WTC11 (cell line): ENCODE data around the gene MSH3. TPM values are rescaled to one million over a fixed set of nuclear protein-coding genes. Genes with fewer than 3 reads are reported as not detected.

ENCODE experiments used
- ATAC-seq: fragments of 200-7000 bp; cut with Tn5 transposase; 2 replicates; pipeline ENCODE4 v1.10.0; 2021; ENCODE audit warnings: mild to moderate bottlenecking, moderate library complexity
- CTCF ChIA-PET: fragments of 300-600 bp; sonication (Branson Sonifier 250); formaldehyde crosslinking; loops from one replicate; lab custom pipeline; 2021; ENCODE audit warnings: antibody characterized with exemption; lab: Charles Lee
- POLR2A ChIA-PET: fragments of 350-600 bp; sonication (Branson Sonifier 250); formaldehyde crosslinking; loops from one replicate; lab custom pipeline; 2021; ENCODE audit warnings: antibody characterized with exemption; lab: Charles Lee
- DNase-seq: peaks from one replicate; pipeline ENCODE4 v3.0.0; 2021; ENCODE audit warnings: low spot score
- H3K27ac Mint-ChIP-seq: 2 replicates; pipeline ENCODE4 v1.8.0; 2021; ENCODE audit warnings: mixed read lengths
- H3K27me3 Mint-ChIP-seq: 2 replicates; pipeline ENCODE4 v1.8.0; 2021; ENCODE audit warnings: low read depth, mild to moderate bottlenecking, moderate library complexity, mixed read lengths
- H3K36me3 Mint-ChIP-seq: 2 replicates; pipeline ENCODE4 v1.8.0; 2021; ENCODE audit warnings: mixed read lengths
- H3K4me1 Mint-ChIP-seq: 2 replicates; pipeline ENCODE4 v1.8.0; 2022; ENCODE audit warnings: mixed read lengths
- H3K4me3 Mint-ChIP-seq: 2 replicates; pipeline ENCODE4 v1.8.0; 2021; ENCODE audit warnings: mild to moderate bottlenecking, moderate library complexity, mixed read lengths
- H3K9me3 Mint-ChIP-seq: 2 replicates; pipeline ENCODE4 v1.8.0; 2021; ENCODE audit warnings: mixed read lengths
- CBFB ChIP-seq: sonication (generic); formaldehyde crosslinking; IDR thresholded peaks from 2 replicates; pipeline ENCODE4 v1.8.1; 2022; ENCODE audit warnings: mild to moderate bottlenecking, low read depth, missing genetic modification reagents
- CREB1 ChIP-seq: sonication (generic); formaldehyde crosslinking; IDR thresholded peaks from 2 replicates; pipeline ENCODE4 v1.8.0; 2023; ENCODE audit warnings: mild to moderate bottlenecking, missing genetic modification reagents
- ESRRA ChIP-seq: sonication (generic); formaldehyde crosslinking; IDR thresholded peaks from 2 replicates; pipeline ENCODE4 v1.8.1; 2022; ENCODE audit warnings: mild to moderate bottlenecking, missing genetic modification reagents, borderline replicate concordance
- FOXP1 ChIP-seq: sonication (generic); formaldehyde crosslinking; IDR thresholded peaks from 2 replicates; pipeline ENCODE4 v1.8.0; 2022; ENCODE audit warnings: missing genetic modification reagents, mild to moderate bottlenecking, moderate library complexity, borderline replicate concordance
- IRF2 ChIP-seq: sonication (generic); formaldehyde crosslinking; IDR thresholded peaks from 2 replicates; pipeline ENCODE4 v1.8.0; 2022; ENCODE audit warnings: low read depth, missing genetic modification reagents, borderline replicate concordance
- KAT7 ChIP-seq: sonication (generic); formaldehyde crosslinking; IDR thresholded peaks from 2 replicates; pipeline ENCODE4 v1.8.1; 2023; ENCODE audit warnings: missing genetic modification reagents, mild to moderate bottlenecking, borderline replicate concordance
- NFE2L1 ChIP-seq: sonication (generic); formaldehyde crosslinking; IDR thresholded peaks from 2 replicates; pipeline ENCODE4 v1.8.1; 2023; ENCODE audit warnings: missing genetic modification reagents
- NR1H2 ChIP-seq: sonication (generic); formaldehyde crosslinking; IDR thresholded peaks from 2 replicates; pipeline ENCODE4 v1.9.0; 2021; ENCODE audit warnings: mild to moderate bottlenecking, moderate library complexity, missing genetic modification reagents
- SOX15 ChIP-seq: fragments of 250-450 bp; sonication (Bioruptor Pico); IDR thresholded peaks from 2 replicates; pipeline ENCODE4 v1.9.0; 2021; ENCODE audit warnings: mild to moderate bottlenecking
- TCF7 ChIP-seq: sonication (generic); formaldehyde crosslinking; IDR thresholded peaks from 2 replicates; pipeline ENCODE4 v1.8.0; 2022; ENCODE audit warnings: mild to moderate bottlenecking, low read depth, missing genetic modification reagents, moderate library complexity
- TEAD1 ChIP-seq: sonication (generic); formaldehyde crosslinking; IDR thresholded peaks from 2 replicates; pipeline ENCODE4 v1.8.0; 2022; ENCODE audit warnings: mild to moderate bottlenecking, missing genetic modification reagents
- ZBTB21 ChIP-seq: sonication (generic); formaldehyde crosslinking; IDR thresholded peaks from 2 replicates; pipeline ENCODE4 v1.8.1; 2023; ENCODE audit warnings: mild to moderate bottlenecking, missing genetic modification reagents, borderline replicate concordance
- ZNF138 ChIP-seq: sonication (generic); formaldehyde crosslinking; conservative IDR thresholded peaks from 2 replicates; pipeline ENCODE4 v1.8.1; 2022; ENCODE audit warnings: mild to moderate bottlenecking, moderate library complexity, missing genetic modification reagents
- ZNF263 ChIP-seq: sonication (generic); formaldehyde crosslinking; IDR thresholded peaks from 2 replicates; pipeline ENCODE4 v1.8.1; 2022; ENCODE audit warnings: low read depth, mild to moderate bottlenecking, moderate library complexity, missing genetic modification reagents
- total RNA-seq: library from RNA; stranded (reverse); gene quantifications from 3 replicates; pipeline ENCODE4 v1.2.3, GENCODE V29; 2021
- TF ChIP-seq, protein P1 (sequence below): sonication (generic); formaldehyde crosslinking; IDR thresholded peaks from 2 replicates; pipeline ENCODE4 v1.8.0; 2022; ENCODE audit warnings: mild to moderate bottlenecking, missing genetic modification reagents
- TF ChIP-seq, protein P2 (sequence below): sonication (generic); formaldehyde crosslinking; IDR thresholded peaks from 2 replicates; pipeline ENCODE4 v1.8.0; 2023; ENCODE audit warnings: mild to moderate bottlenecking, missing genetic modification reagents
- TF ChIP-seq, protein P3 (sequence below): sonication (generic); formaldehyde crosslinking; conservative IDR thresholded peaks from 2 replicates; pipeline ENCODE4 v1.8.1; 2023; ENCODE audit warnings: mild to moderate bottlenecking, low read depth, missing genetic modification reagents, moderate library complexity
- TF ChIP-seq, protein P4 (sequence below): sonication (generic); formaldehyde crosslinking; IDR thresholded peaks from 2 replicates; pipeline ENCODE4 v1.8.1; 2022; ENCODE audit warnings: low read depth, mild to moderate bottlenecking, moderate library complexity, missing genetic modification reagents, borderline replicate concordance
- TF ChIP-seq, protein P5 (sequence below): sonication (generic); formaldehyde crosslinking; IDR thresholded peaks from 2 replicates; pipeline ENCODE4 v1.8.1; 2022; ENCODE audit warnings: missing genetic modification reagents, borderline replicate concordance
- TF ChIP-seq, protein P6 (sequence below): sonication (generic); formaldehyde crosslinking; IDR thresholded peaks from 2 replicates; pipeline ENCODE4 v1.8.1; 2023; ENCODE audit warnings: mild to moderate bottlenecking, missing genetic modification reagents, borderline replicate concordance
- TF ChIP-seq, protein P7 (sequence below): sonication (generic); formaldehyde crosslinking; IDR thresholded peaks from 2 replicates; pipeline ENCODE4 v1.8.0; 2022; ENCODE audit warnings: mild to moderate bottlenecking, missing genetic modification reagents

MSH3 gene
- total RNA-seq, 1 experiment from 2014 or later: 14.6 TPM

DNA sequence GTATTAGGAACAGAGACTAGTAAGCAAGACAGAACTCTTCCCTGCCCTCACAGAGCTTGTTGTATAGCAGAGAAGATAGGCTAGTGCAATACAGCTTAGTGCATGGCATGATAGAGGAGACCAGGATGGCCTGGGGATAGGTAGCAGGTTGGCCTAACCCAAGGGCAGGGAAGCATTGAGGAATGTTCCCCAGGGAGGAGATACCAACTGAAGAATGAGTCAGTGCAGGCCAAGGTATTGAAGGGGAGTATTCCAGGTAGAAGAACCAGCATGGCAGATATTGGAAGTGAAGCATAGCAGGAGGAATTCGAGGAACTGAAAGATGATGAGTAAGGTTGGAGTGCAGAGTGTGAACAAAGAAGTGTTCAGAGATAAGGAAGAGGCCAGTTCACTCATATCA is 138.9 kb downstream of the MSH3 start:
- Mint-ChIP-seq H3K27ac (no peak overlapping the region), H3K4me3 (no peak overlapping the region), H3K9me3 (no peaks in the 10 kb centered on the region), H3K36me3 (no peaks in the 10 kb centered on the region), H3K27me3 (no peaks in the 10 kb centered on the region), H3K4me1 (no peaks in the 10 kb centered on the region)
- ChIA-PET CTCF (interaction anchor here (1.3 kb wide), 1 partner anchor 315 kb away, joined by 6 read pairs; no protein-coding TSS in a partner anchor), POLR2A (no interaction called here)
- no peak for DNase-seq
- TF ChIP-seq SOX15: no peak
- no peak for TF ChIP-seq ZNF138 (CRISPR knock-in tag)
- TF ChIP-seq, protein P1, sequence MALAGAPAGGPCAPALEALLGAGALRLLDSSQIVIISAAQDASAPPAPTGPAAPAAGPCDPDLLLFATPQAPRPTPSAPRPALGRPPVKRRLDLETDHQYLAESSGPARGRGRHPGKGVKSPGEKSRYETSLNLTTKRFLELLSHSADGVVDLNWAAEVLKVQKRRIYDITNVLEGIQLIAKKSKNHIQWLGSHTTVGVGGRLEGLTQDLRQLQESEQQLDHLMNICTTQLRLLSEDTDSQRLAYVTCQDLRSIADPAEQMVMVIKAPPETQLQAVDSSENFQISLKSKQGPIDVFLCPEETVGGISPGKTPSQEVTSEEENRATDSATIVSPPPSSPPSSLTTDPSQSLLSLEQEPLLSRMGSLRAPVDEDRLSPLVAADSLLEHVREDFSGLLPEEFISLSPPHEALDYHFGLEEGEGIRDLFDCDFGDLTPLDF: no peak
- no peak for TF ChIP-seq CREB1 (CRISPR knock-in tag)
- TF ChIP-seq ZNF263 (CRISPR knock-in tag): no peak
- no peak for TF ChIP-seq NR1H2 (CRISPR knock-in tag)
- no peak for TF ChIP-seq ESRRA (CRISPR knock-in tag)
- TF ChIP-seq, protein P2, sequence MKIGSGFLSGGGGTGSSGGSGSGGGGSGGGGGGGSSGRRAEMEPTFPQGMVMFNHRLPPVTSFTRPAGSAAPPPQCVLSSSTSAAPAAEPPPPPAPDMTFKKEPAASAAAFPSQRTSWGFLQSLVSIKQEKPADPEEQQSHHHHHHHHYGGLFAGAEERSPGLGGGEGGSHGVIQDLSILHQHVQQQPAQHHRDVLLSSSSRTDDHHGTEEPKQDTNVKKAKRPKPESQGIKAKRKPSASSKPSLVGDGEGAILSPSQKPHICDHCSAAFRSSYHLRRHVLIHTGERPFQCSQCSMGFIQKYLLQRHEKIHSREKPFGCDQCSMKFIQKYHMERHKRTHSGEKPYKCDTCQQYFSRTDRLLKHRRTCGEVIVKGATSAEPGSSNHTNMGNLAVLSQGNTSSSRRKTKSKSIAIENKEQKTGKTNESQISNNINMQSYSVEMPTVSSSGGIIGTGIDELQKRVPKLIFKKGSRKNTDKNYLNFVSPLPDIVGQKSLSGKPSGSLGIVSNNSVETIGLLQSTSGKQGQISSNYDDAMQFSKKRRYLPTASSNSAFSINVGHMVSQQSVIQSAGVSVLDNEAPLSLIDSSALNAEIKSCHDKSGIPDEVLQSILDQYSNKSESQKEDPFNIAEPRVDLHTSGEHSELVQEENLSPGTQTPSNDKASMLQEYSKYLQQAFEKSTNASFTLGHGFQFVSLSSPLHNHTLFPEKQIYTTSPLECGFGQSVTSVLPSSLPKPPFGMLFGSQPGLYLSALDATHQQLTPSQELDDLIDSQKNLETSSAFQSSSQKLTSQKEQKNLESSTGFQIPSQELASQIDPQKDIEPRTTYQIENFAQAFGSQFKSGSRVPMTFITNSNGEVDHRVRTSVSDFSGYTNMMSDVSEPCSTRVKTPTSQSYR: no peak
- no peak for TF ChIP-seq FOXP1
- no peak for TF ChIP-seq NFE2L1
- TF ChIP-seq, protein P3, sequence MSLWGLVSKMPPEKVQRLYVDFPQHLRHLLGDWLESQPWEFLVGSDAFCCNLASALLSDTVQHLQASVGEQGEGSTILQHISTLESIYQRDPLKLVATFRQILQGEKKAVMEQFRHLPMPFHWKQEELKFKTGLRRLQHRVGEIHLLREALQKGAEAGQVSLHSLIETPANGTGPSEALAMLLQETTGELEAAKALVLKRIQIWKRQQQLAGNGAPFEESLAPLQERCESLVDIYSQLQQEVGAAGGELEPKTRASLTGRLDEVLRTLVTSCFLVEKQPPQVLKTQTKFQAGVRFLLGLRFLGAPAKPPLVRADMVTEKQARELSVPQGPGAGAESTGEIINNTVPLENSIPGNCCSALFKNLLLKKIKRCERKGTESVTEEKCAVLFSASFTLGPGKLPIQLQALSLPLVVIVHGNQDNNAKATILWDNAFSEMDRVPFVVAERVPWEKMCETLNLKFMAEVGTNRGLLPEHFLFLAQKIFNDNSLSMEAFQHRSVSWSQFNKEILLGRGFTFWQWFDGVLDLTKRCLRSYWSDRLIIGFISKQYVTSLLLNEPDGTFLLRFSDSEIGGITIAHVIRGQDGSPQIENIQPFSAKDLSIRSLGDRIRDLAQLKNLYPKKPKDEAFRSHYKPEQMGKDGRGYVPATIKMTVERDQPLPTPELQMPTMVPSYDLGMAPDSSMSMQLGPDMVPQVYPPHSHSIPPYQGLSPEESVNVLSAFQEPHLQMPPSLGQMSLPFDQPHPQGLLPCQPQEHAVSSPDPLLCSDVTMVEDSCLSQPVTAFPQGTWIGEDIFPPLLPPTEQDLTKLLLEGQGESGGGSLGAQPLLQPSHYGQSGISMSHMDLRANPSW (CRISPR knock-in tag): no peak
- no peak for TF ChIP-seq TEAD1 (CRISPR knock-in tag)
- no peak for TF ChIP-seq KAT7
- TF ChIP-seq, protein P4, sequence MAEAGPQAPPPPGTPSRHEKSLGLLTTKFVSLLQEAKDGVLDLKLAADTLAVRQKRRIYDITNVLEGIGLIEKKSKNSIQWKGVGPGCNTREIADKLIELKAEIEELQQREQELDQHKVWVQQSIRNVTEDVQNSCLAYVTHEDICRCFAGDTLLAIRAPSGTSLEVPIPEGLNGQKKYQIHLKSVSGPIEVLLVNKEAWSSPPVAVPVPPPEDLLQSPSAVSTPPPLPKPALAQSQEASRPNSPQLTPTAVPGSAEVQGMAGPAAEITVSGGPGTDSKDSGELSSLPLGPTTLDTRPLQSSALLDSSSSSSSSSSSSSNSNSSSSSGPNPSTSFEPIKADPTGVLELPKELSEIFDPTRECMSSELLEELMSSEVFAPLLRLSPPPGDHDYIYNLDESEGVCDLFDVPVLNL (CRISPR knock-in tag): no peak
- no peak; the same call in 1 of the 2 replicates for ATAC-seq

DNA sequence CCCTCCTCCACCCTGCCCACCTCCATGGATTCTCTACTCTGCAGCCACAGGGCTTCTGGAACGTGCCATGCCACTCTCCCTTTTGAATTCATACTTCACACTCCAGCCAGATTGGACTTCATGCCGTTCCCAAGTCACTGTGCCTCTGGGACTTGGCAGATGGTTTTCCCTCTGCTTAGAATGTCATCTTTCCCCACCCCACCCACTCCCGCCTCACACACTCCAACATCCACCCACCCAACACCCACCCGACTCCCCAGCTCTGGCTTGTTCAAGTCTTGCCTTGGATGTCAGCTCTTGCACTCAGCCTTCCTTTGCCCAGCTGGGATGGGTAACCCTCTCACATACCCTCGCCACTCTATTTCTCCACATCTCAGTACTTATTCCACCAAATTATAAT is 142.4 kb downstream of the MSH3 start:
- Mint-ChIP-seq H3K27ac (no peak overlapping the region; the same call in 1 of the 2 replicates), H3K4me3 (no peak overlapping the region), H3K36me3 (no peaks in the 10 kb centered on the region), H3K27me3 (no peaks in the 10 kb centered on the region), H3K4me1 (peaks cover 5% of the 10 kb centered on the region), H3K9me3 (no peaks in the 10 kb centered on the region)
- ChIA-PET CTCF (no interaction called here), POLR2A (no interaction called here)
- DNase-seq (no peak), ATAC-seq (no peak)
- no peak for TF ChIP-seq TCF7 (CRISPR knock-in tag)
- TF ChIP-seq, protein P5, sequence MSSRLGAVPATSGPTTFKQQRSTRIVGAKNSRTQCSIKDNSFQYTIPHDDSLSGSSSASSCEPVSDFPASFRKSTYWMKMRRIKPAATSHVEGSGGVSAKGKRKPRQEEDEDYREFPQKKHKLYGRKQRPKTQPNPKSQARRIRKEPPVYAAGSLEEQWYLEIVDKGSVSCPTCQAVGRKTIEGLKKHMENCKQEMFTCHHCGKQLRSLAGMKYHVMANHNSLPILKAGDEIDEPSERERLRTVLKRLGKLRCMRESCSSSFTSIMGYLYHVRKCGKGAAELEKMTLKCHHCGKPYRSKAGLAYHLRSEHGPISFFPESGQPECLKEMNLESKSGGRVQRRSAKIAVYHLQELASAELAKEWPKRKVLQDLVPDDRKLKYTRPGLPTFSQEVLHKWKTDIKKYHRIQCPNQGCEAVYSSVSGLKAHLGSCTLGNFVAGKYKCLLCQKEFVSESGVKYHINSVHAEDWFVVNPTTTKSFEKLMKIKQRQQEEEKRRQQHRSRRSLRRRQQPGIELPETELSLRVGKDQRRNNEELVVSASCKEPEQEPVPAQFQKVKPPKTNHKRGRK: no peak
- TF ChIP-seq, protein P6, sequence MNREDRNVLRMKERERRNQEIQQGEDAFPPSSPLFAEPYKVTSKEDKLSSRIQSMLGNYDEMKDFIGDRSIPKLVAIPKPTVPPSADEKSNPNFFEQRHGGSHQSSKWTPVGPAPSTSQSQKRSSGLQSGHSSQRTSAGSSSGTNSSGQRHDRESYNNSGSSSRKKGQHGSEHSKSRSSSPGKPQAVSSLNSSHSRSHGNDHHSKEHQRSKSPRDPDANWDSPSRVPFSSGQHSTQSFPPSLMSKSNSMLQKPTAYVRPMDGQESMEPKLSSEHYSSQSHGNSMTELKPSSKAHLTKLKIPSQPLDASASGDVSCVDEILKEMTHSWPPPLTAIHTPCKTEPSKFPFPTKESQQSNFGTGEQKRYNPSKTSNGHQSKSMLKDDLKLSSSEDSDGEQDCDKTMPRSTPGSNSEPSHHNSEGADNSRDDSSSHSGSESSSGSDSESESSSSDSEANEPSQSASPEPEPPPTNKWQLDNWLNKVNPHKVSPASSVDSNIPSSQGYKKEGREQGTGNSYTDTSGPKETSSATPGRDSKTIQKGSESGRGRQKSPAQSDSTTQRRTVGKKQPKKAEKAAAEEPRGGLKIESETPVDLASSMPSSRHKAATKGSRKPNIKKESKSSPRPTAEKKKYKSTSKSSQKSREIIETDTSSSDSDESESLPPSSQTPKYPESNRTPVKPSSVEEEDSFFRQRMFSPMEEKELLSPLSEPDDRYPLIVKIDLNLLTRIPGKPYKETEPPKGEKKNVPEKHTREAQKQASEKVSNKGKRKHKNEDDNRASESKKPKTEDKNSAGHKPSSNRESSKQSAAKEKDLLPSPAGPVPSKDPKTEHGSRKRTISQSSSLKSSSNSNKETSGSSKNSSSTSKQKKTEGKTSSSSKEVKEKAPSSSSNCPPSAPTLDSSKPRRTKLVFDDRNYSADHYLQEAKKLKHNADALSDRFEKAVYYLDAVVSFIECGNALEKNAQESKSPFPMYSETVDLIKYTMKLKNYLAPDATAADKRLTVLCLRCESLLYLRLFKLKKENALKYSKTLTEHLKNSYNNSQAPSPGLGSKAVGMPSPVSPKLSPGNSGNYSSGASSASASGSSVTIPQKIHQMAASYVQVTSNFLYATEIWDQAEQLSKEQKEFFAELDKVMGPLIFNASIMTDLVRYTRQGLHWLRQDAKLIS (CRISPR knock-in tag): no peak
- no peak for TF ChIP-seq IRF2 (CRISPR knock-in tag)
- TF ChIP-seq ZNF138 (CRISPR knock-in tag): no peak
- TF ChIP-seq, protein P7, sequence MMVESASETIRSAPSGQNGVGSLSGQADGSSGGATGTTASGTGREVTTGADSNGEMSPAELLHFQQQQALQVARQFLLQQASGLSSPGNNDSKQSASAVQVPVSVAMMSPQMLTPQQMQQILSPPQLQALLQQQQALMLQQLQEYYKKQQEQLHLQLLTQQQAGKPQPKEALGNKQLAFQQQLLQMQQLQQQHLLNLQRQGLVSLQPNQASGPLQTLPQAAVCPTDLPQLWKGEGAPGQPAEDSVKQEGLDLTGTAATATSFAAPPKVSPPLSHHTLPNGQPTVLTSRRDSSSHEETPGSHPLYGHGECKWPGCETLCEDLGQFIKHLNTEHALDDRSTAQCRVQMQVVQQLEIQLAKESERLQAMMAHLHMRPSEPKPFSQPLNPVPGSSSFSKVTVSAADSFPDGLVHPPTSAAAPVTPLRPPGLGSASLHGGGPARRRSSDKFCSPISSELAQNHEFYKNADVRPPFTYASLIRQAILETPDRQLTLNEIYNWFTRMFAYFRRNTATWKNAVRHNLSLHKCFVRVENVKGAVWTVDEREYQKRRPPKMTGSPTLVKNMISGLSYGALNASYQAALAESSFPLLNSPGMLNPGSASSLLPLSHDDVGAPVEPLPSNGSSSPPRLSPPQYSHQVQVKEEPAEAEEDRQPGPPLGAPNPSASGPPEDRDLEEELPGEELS (CRISPR knock-in tag): no peak
- TF ChIP-seq CBFB (CRISPR knock-in tag): no peak
- no peak for TF ChIP-seq ZBTB21 (CRISPR knock-in tag)
